Measurements from ENCODE around the gene ZFX.

DNA sequence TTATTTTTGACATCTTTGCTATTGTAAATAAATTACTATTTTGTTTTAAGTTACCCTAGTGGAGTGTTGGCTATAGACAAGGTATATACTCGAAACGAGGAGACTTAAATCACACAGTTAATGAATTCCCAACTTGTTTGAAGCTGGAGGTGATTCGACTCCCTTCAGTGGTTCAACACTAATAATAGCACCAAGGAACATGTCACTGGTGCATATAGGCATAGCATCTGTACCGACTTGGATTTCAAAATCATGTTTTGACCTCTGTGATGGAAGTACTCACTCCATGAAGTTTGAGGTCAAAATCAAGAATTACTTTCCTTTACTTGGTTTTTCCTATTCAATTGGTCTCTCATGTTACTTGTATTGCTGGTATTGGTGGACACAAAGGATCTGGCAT is 66.5 kb downstream of the ZFX start:
- TF ChIP-seq CTCF (IDR thresholded peaks at IDR 0.05) (no peak), POLR2A (IDR thresholded peaks at IDR 0.05) (no peak)

Measured in adrenal gland (tissue), 5 donors.